DMS153 (cell line): Measurements from ENCODE around the gene CABLES1.
"Not testable (repeated sequence)": the region's sequence is repeated elsewhere in the genome, so short reads cannot be mapped to it uniquely, and the experiment has no call there.

Experiments used
- DNase-seq: peaks from one replicate; lab custom pipeline; 2025; lab: John Stamatoyannopoulos, UW

CABLES1 gene

GRCh38 chr18:23266717-23267446 is 131.6 kb downstream of the CABLES1 start:
- DNase-seq, result no peak

GRCh38 chr18:23267447-23267776 is 132.1 kb downstream of the CABLES1 start:
- no peak for DNase-seq

- DNase-seq, result no peak
Measured at GRCh38 chr18:23268641-23269040, 133.4 kb downstream of the CABLES1 start.

GRCh38 chr18:23269068-23269467 is 133.8 kb downstream of the CABLES1 start:
- DNase-seq, result not testable (repeated sequence)

GRCh38 chr18:23269928-23270327 is 134.6 kb downstream of the CABLES1 start:
- no peak for DNase-seq

GRCh38 chr18:23270986-23271680 is 135.8 kb downstream of the CABLES1 start:
- no peak for DNase-seq

GRCh38 chr18:23272498-23273232 is 137.4 kb downstream of the CABLES1 start:
- DNase-seq, result no peak

- no peak for DNase-seq
Measured at GRCh38 chr18:23273443-23273966, 138.2 kb downstream of the CABLES1 start.

GRCh38 chr18:23274638-23275482 is 139.6 kb downstream of the CABLES1 start:
- no peak for DNase-seq

GRCh38 chr18:23276451-23276850 is 141.2 kb downstream of the CABLES1 start:
- DNase-seq, result no peak

GRCh38 chr18:23277399-23277798 is 142.1 kb downstream of the CABLES1 start:
- DNase-seq, result no peak

- DNase-seq, result no peak
Measured at GRCh38 chr18:23279931-23280330, 144.6 kb downstream of the CABLES1 start.

GRCh38 chr18:23280844-23281243 is 145.6 kb downstream of the CABLES1 start:
- DNase-seq, result no peak

- DNase-seq, result peak; percentile 49
Measured at GRCh38 chr18:23281626-23282436, 146.5 kb downstream of the CABLES1 start.

GRCh38 chr18:23282437-23282781 is 147.1 kb downstream of the CABLES1 start:
- DNase-seq, result no peak

- no peak for DNase-seq
Measured at GRCh38 chr18:23283916-23284430, 148.7 kb downstream of the CABLES1 start.

- no peak for DNase-seq
Measured at GRCh38 chr18:23284629-23285028, 149.3 kb downstream of the CABLES1 start.

GRCh38 chr18:23285581-23285980 is 150.3 kb downstream of the CABLES1 start:
- not testable (repeated sequence) for DNase-seq

GRCh38 chr18:23291456-23292205 is 156.3 kb downstream of the CABLES1 start:
- DNase-seq, result no peak

GRCh38 chr18:23300231-23300805 is 165.0 kb downstream of the CABLES1 start:
- no peak for DNase-seq
